Cardiac fibroblast (primary cell): ENCODE results near the gene ZNF592.
"Not testable (repeated sequence)": the region's sequence is repeated elsewhere in the genome, so short reads cannot be mapped to it uniquely, and the experiment has no call there.

Experiments
- DNase-seq, 2 donors: peaks; one replicate each; pipeline versions ENCODE4 v3.0.0 to v3.0.0-alpha.2; 2010; ENCODE audit warnings: low read depth in 2 of 2
- H3K4me3 ChIP-seq, 2 donors: replicated peaks in 1 of 2; 1 replicate in 1 of 2; 2 replicates in 1 of 2; pipeline ENCODE4 v1.5.1; 2011; ENCODE audit warnings: low read depth in 2 of 2, low read length in 2 of 2, mild to moderate bottlenecking in 2 of 2, moderate library complexity in 1 of 2
- CTCF ChIP-seq: IDR thresholded peaks from one replicate; pipeline ENCODE4 v1.5.1; 2011; ENCODE audit warnings: low read depth, mild to moderate bottlenecking, low read length, inconsistent platforms

ZNF592 gene

GRCh38 chr15:84839714-84840113, 91.3 kb downstream of the ZNF592 start:
- H3K4me3 ChIP-seq, result no peak overlapping the region
- DNase-seq, result no peak
- no peak for TF ChIP-seq CTCF

- no peak for TF ChIP-seq CTCF
- H3K4me3 ChIP-seq, result no peak overlapping the region
- DNase-seq, result no peak
These were observed 91.9 kb downstream of the ZNF592 start for GRCh38 chr15:84840255-84840654.

- H3K4me3 ChIP-seq, result no peak overlapping the region
- DNase-seq, result peak; percentile 68 to 86
- TF ChIP-seq CTCF, result no peak
These were observed 92.5 kb downstream of the ZNF592 start for GRCh38 chr15:84840741-84841429.

GRCh38 chr15:84842781-84843180, 94.4 kb downstream of the ZNF592 start:
- DNase-seq, result no peak
- TF ChIP-seq CTCF, result no peak
- H3K4me3 ChIP-seq, result no peak overlapping the region

GRCh38 chr15:84844964-84845363, 96.6 kb downstream of the ZNF592 start:
- no peak for DNase-seq
- TF ChIP-seq CTCF, result no peak
- H3K4me3 ChIP-seq, result no peak overlapping the region

GRCh38 chr15:84845631-84846030, 97.2 kb downstream of the ZNF592 start:
- TF ChIP-seq CTCF, result peak; percentile 70
- peak; percentile 77 to 88 for DNase-seq
- H3K4me3 ChIP-seq, result not testable (repeated sequence)

GRCh38 chr15:84846269-84846668, 97.9 kb downstream of the ZNF592 start:
- DNase-seq, result no peak
- H3K4me3 ChIP-seq, result no peak overlapping the region
- TF ChIP-seq CTCF, result no peak
